OCI-LY3 (cell line): ENCODE measurements around the gene SPATA31C1.

Experiments used
- H2AFZ ChIP-seq: fragments of 200-600, 300-600 bp; shearing (Covaris generic); 2 replicates; pipeline ENCODE4 v1.6.0; 2014; ENCODE audit warnings: antibody characterized with exemption, low read depth, low read length
- H3K27ac ChIP-seq: fragments of 200-600, 300-600 bp; sonication (generic); 2 replicates; pipeline ENCODE4 v1.5.1; 2014; ENCODE audit warnings: mild to moderate bottlenecking, low read length, moderate library complexity, mixed read lengths
- H3K27me3 ChIP-seq: fragments of 200-600, 300-600 bp; sonication (generic); 2 replicates; pipeline ENCODE4 v1.6.1; 2014; ENCODE audit warnings: low read depth, low read length, mixed read lengths
- H3K36me3 ChIP-seq: fragments of 200-600, 300-600 bp; sonication (generic); replicated peaks from 2 replicates; pipeline ENCODE3; 2014; ENCODE audit warnings: low read depth, low read length, mixed read lengths
- H3K4me1 ChIP-seq: fragments of 300-600, 200-600 bp; sonication (generic); 2 replicates; pipeline ENCODE4 v1.6.1; 2014; ENCODE audit warnings: low read length, mixed read lengths
- H3K4me2 ChIP-seq: fragments of 200-600, 300-600 bp; sonication (generic); 2 replicates; pipeline ENCODE4 v1.6.1; 2014; ENCODE audit warnings: low read length, mixed read lengths
- H3K4me3 ChIP-seq: fragments of 300-600, 200-600 bp; sonication (generic); 2 replicates; pipeline ENCODE4 v1.5.1; 2014; ENCODE audit warnings: antibody characterized with exemption, mild to moderate bottlenecking, low read length, moderate library complexity
- H3K79me2 ChIP-seq: fragments of 300-600, 200-600 bp; shearing (Covaris generic); 2 replicates; pipeline ENCODE4 v1.6.1; 2014; ENCODE audit warnings: mild to moderate bottlenecking, low read length, mixed read lengths
- H3K9ac ChIP-seq: fragments of 300-600, 200-600 bp; shearing (Covaris generic); 2 replicates; pipeline ENCODE4 v1.6.0; 2014; ENCODE audit warnings: mild to moderate bottlenecking, low read length, moderate library complexity
- H3K9me3 ChIP-seq: fragments of 200-600, 300-600 bp; shearing (Covaris generic); 2 replicates; pipeline ENCODE4 v1.6.1; 2014; ENCODE audit warnings: low read length, mixed read lengths; ENCODE audit not compliant: insufficient read depth
- H4K20me1 ChIP-seq: fragments of 200-600, 300-600 bp; sonication (generic); 2 replicates; pipeline ENCODE4 v1.6.1; 2016; ENCODE audit warnings: low read length, mixed read lengths; ENCODE audit not compliant: insufficient read depth
- CTCF ChIP-seq: fragments of 200-600, 300-600 bp; sonication (generic); IDR thresholded peaks from 2 replicates; pipeline ENCODE4 v1.5.1; 2014; ENCODE audit warnings: antibody characterized with exemption, low read length, low read depth
- EZH2phosphoT487 ChIP-seq: fragments of 200-600 bp; shearing (Covaris generic); IDR thresholded peaks from 2 replicates; pipeline ENCODE4 v1.6.1; 2018; ENCODE audit warnings: antibody characterized with exemption, mixed run types, low read depth

SPATA31C1 gene

GRCh38 chr9:87950296-87950695 lies 32.5 kb downstream of the SPATA31C1 start:
- TF ChIP-seq CTCF (no peak), EZH2phosphoT487 (no peak)
- no peaks in the 10 kb centered on the region for H4K20me1 ChIP-seq
- no peaks in the 10 kb centered on the region for H3K4me1 ChIP-seq
- H2AFZ ChIP-seq = no peak overlapping the region
- H3K4me3 ChIP-seq = no peak overlapping the region
- no peak overlapping the region for H3K27ac ChIP-seq
- H3K36me3 ChIP-seq = no peaks in the 10 kb centered on the region
- no peaks in the 10 kb centered on the region for H3K27me3 ChIP-seq
- H3K79me2 ChIP-seq = no peaks in the 10 kb centered on the region
- H3K9me3 ChIP-seq = no peaks in the 10 kb centered on the region
- no peak overlapping the region for H3K9ac ChIP-seq
- no peak overlapping the region for H3K4me2 ChIP-seq

- TF ChIP-seq EZH2phosphoT487 = no peak
- TF ChIP-seq CTCF = peak; percentile 70
- Histone ChIP-seq H3K27me3 (no peaks in the 10 kb centered on the region), H3K4me3 (no peak overlapping the region), H3K79me2 (no peaks in the 10 kb centered on the region), H3K27ac (no peak overlapping the region), H3K4me1 (no peaks in the 10 kb centered on the region), H3K4me2 (no peak overlapping the region), H4K20me1 (no peaks in the 10 kb centered on the region), H2AFZ (no peak overlapping the region), H3K36me3 (no peaks in the 10 kb centered on the region), H3K9me3 (no peaks in the 10 kb centered on the region), H3K9ac (no peak overlapping the region)
These were observed 33.2 kb downstream of the SPATA31C1 start for GRCh38 chr9:87950765-87951488.

GRCh38 chr9:87954230-87954629 lies 36.5 kb downstream of the SPATA31C1 start:
- Histone ChIP-seq H3K36me3 (no peaks in the 10 kb centered on the region), H2AFZ (no peak overlapping the region), H3K9ac (no peak overlapping the region), H3K4me3 (no peak overlapping the region), H3K27me3 (no peaks in the 10 kb centered on the region), H3K4me1 (no peaks in the 10 kb centered on the region), H4K20me1 (no peaks in the 10 kb centered on the region), H3K27ac (no peak overlapping the region), H3K4me2 (no peak overlapping the region), H3K9me3 (no peaks in the 10 kb centered on the region), H3K79me2 (no peaks in the 10 kb centered on the region)
- TF ChIP-seq EZH2phosphoT487 (no peak), CTCF (no peak)

GRCh38 chr9:87957839-87958238 lies 40.1 kb downstream of the SPATA31C1 start:
- Histone ChIP-seq H3K4me3 (no peak overlapping the region), H3K27me3 (no peaks in the 10 kb centered on the region), H3K79me2 (no peaks in the 10 kb centered on the region), H3K4me1 (no peaks in the 10 kb centered on the region), H4K20me1 (no peaks in the 10 kb centered on the region), H2AFZ (no peak overlapping the region), H3K36me3 (no peaks in the 10 kb centered on the region), H3K4me2 (no peak overlapping the region), H3K9ac (no peak overlapping the region), H3K27ac (no peak overlapping the region), H3K9me3 (no peaks in the 10 kb centered on the region)
- TF ChIP-seq EZH2phosphoT487 (no peak), CTCF (no peak)
